ENCODE measurements around the gene NME7. TPM values are rescaled to one million over a fixed set of nuclear protein-coding genes. Genes with fewer than 3 reads are reported as not detected.

Gene NME7
- total and polyA plus RNA-seq, 4 donors, result 7.8 to 26.5 (median 9.4) TPM

- Histone ChIP-seq H3K36me3 (ENCODE audit: control insufficient read depth in 4 of 4, insufficient read depth in 3 of 4, low read depth in 1 of 4, low read length in 3 of 4) (peaks cover 10 to 48% (median 36%) of the 10 kb centered on the region in 4 donors), H3K27ac (ENCODE audit: low read depth in 1 of 2, low read length in 2 of 2) (no peak overlapping the region), H3K9me3 (ENCODE audit: control insufficient read depth in 4 of 4, low read length in 3 of 4) (no peaks in the 10 kb centered on the region), H3K4me1 (ENCODE audit: control insufficient read depth in 4 of 4, insufficient read depth in 4 of 4, low read length in 3 of 4) (no peaks in the 10 kb centered on the region), H3K4me3 (ENCODE audit: low read depth in 1 of 3, low read length in 3 of 3) (no peak overlapping the region), H3K27me3 (ENCODE audit: control insufficient read depth in 4 of 4, insufficient read depth in 4 of 4, low read length in 3 of 4) (no peaks in the 10 kb centered on the region), H3K9ac (ENCODE audit: low read depth in 1 of 2, low read length in 2 of 2) (no peak overlapping the region)
- TF ChIP-seq YY1 (IDR thresholded peaks at IDR 0.05), result no peak
- no peak for TF ChIP-seq ZBTB33 (IDR thresholded peaks at IDR 0.05)
- TF ChIP-seq NR2F2 (IDR thresholded peaks at IDR 0.05), result no peak
- DNase-seq (ENCODE audit: low spot score), result no peak
- 85% methylated on average over 4 of the region's 4 CpGs for WGBS
These were observed 234.9 kb downstream of the NME7 start for GRCh38 chr1:169132512-169133227.

- no peak overlapping the region for H3K27ac ChIP-seq (ENCODE audit: low read depth in 1 of 2, low read length in 2 of 2)
- H3K9ac ChIP-seq (ENCODE audit: low read depth in 1 of 2, low read length in 2 of 2), result no peak overlapping the region
- H3K4me1 ChIP-seq (ENCODE audit: control insufficient read depth in 4 of 4, insufficient read depth in 4 of 4, low read length in 3 of 4), result no peaks in the 10 kb centered on the region
- peaks cover 10 to 60% (median 47%) of the 10 kb centered on the region in 4 donors for H3K36me3 ChIP-seq (ENCODE audit: control insufficient read depth in 4 of 4, insufficient read depth in 3 of 4, low read depth in 1 of 4, low read length in 3 of 4)
- H3K9me3 ChIP-seq (ENCODE audit: control insufficient read depth in 4 of 4, low read length in 3 of 4), result no peaks in the 10 kb centered on the region
- WGBS, result 95% methylated on average over 4 of the region's 4 CpGs
- H3K27me3 ChIP-seq (ENCODE audit: control insufficient read depth in 4 of 4, insufficient read depth in 4 of 4, low read length in 3 of 4), result no peaks in the 10 kb centered on the region
- H3K4me3 ChIP-seq (ENCODE audit: low read depth in 1 of 3, low read length in 3 of 3), result no peak overlapping the region
- DNase-seq (ENCODE audit: low spot score), result no peak
- TF ChIP-seq JUND (IDR thresholded peaks at IDR 0.05) (no peak), FOXA1 (IDR thresholded peaks at IDR 0.05) (no peak), TAF1 (conservative IDR thresholded peaks at IDR 0.05) (no peak), ZBTB33 (IDR thresholded peaks at IDR 0.05) (no peak), NR2F2 (IDR thresholded peaks at IDR 0.05) (no peak), CTCF (IDR thresholded peaks at IDR 0.05; ENCODE audit: low read depth, low read length, missing input control) (no peak), ATF3 (IDR thresholded peaks at IDR 0.05) (no peak), REST (IDR thresholded peaks at IDR 0.05) (no peak), YY1 (IDR thresholded peaks at IDR 0.05) (no peak), HNF4G (IDR thresholded peaks at IDR 0.05) (no peak), MAX (IDR thresholded peaks at IDR 0.05) (no peak), RAD21 (IDR thresholded peaks at IDR 0.05) (no peak)
These were observed 236.9 kb downstream of the NME7 start for GRCh38 chr1:169130683-169131082.

Data from liver (tissue), 9 donors.